ENCODE results near the gene GNB1. TPM values are rescaled to one million over a fixed set of nuclear protein-coding genes. Genes with fewer than 3 reads are reported as not detected.

The GNB1 gene
- total and polyA plus RNA-seq, 12 donors, result 64.9 to 228 (median 168) TPM

- DNase-seq (no peak), ATAC-seq (no peak)
- Histone ChIP-seq H3K9me3 (no peaks in the 10 kb centered on the region), H3K27ac (no peak overlapping the region), H3K4me1 (peaks cover 0 to 14% (median 6%) of the 10 kb centered on the region in 9 donors), H3K4me3 (no peak overlapping the region), H3K27me3 (no peaks in the 10 kb centered on the region), H3K36me3 (peaks cover 0 to 100% (median 49%) of the 10 kb centered on the region in 9 donors)
- 92 to 95% methylated on average over 10 of the region's 10 CpGs for WGBS, 2 donors
- no peak for TF ChIP-seq CTCF (IDR thresholded peaks at IDR 0.05)
- intact Hi-C loops (cut with DNase I), result no loop called here
These were observed 82.7 kb downstream of the GNB1 start for GRCh38 chr1:1808206-1808605.

GRCh38 chr1:1806890-1807289, 84.0 kb downstream of the GNB1 start:
- Histone ChIP-seq H3K4me1 (peaks cover 0 to 17% (median 6%) of the 10 kb centered on the region in 9 donors), H3K27ac (peak overlapping the region in 5 of 10 donors; percentile 1 to 55 (median 52)), H3K4me3 (no peak overlapping the region), H3K36me3 (peaks cover 0 to 100% (median 61%) of the 10 kb centered on the region in 9 donors), H3K9me3 (no peaks in the 10 kb centered on the region), H3K27me3 (no peaks in the 10 kb centered on the region)
- ATAC-seq, result peak in 5 of 8 donors; percentile 40 to 65 (median 56)
- TF ChIP-seq CTCF (IDR thresholded peaks at IDR 0.05), result no peak
- 79 to 81% methylated on average over 2 of the region's 2 CpGs for WGBS, 2 donors
- DNase-seq, result peak in 1 of 2 donors; percentile 22
- intact Hi-C loops (cut with DNase I), result no loop called here

- WGBS, 2 donors, result 96% methylated on average over 8 of the region's 8 CpGs
- intact Hi-C loops (cut with DNase I), result no loop called here
- Histone ChIP-seq H3K27ac (no peak overlapping the region), H3K4me1 (peaks cover 0 to 35% (median 17%) of the 10 kb centered on the region in 9 donors), H3K9me3 (no peaks in the 10 kb centered on the region), H3K4me3 (no peak overlapping the region), H3K36me3 (peaks cover 0 to 100% (median 54%) of the 10 kb centered on the region in 9 donors), H3K27me3 (no peaks in the 10 kb centered on the region)
- no peak for DNase-seq
- TF ChIP-seq CTCF (IDR thresholded peaks at IDR 0.05), result no peak
- ATAC-seq, result no peak
These were observed 86.6 kb downstream of the GNB1 start for GRCh38 chr1:1804301-1804700.

GRCh38 chr1:1802871-1803270, 88.0 kb downstream of the GNB1 start:
- H3K27ac ChIP-seq, result no peak overlapping the region
- no peak for TF ChIP-seq CTCF (IDR thresholded peaks at IDR 0.05)
- H3K9me3 ChIP-seq, result no peaks in the 10 kb centered on the region
- no peaks in the 10 kb centered on the region for H3K27me3 ChIP-seq
- H3K4me3 ChIP-seq, result no peak overlapping the region
- intact Hi-C loops (cut with DNase I), result no loop called here
- peaks cover 0 to 99% (median 43%) of the 10 kb centered on the region in 9 donors for H3K36me3 ChIP-seq
- 97 to 98% methylated on average over 1 of the region's 1 CpG for WGBS, 2 donors
- DNase-seq, result no peak
- H3K4me1 ChIP-seq, result peaks cover 0 to 37% (median 18%) of the 10 kb centered on the region in 9 donors
- no peak for ATAC-seq

Measured in heart right ventricle (tissue), 16 donors.